NCI-H187 (cell line): ENCODE results near the gene BCAS4.
"Not testable (repeated sequence)": the region's sequence is repeated elsewhere in the genome, so short reads cannot be mapped to it uniquely, and the experiment has no call there.

Source experiments
- DNase-seq, 2 experiments: peaks; one replicate each; lab custom pipeline; 2025; lab: John Stamatoyannopoulos, UW

The BCAS4 gene

GRCh38 chr20:50799176-50799889 is 4.5 kb downstream of the BCAS4 start:
- no peak for DNase-seq

DNA sequence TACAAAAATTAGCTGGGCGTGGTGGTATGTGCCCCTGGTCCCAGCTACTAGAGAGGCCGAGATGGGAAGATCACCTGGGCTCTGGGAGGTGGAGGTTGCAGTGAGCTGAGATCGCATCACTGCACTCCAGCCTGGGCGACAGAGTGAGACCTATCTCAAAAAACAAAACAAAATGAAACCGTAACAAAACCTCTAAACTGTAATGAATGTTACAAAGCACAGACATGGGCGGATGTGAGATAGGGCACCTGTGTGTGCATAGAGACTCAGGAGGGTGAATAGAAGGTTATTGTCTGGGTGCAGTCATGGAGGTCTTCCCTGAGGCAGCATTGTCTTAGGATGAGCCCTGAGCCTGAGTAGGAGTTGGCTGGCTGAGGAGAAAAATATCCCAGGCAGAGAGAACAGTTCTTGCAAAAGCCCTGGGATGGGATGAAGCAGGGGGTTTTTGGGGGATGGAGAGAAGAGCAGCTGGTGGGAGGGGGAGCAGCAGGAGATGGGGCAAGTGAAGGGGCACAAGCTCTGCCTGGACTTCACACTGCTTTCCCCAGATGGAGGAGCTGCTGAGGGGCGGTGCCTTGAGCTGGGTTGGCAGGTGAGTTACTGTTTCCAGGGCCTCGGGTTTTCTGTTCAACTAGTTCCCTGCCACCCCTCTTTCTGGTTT is 5.2 kb downstream of the BCAS4 start:
- no peak for DNase-seq

- DNase-seq: not testable (repeated sequence)
Observed at GRCh38 chr20:50800986-50801746, 6.3 kb downstream of the BCAS4 start.

- no peak for DNase-seq
Observed at GRCh38 chr20:50801747-50802125, 6.9 kb downstream of the BCAS4 start.

GRCh38 chr20:50802289-50802688 is 7.4 kb downstream of the BCAS4 start:
- DNase-seq: no peak

DNA sequence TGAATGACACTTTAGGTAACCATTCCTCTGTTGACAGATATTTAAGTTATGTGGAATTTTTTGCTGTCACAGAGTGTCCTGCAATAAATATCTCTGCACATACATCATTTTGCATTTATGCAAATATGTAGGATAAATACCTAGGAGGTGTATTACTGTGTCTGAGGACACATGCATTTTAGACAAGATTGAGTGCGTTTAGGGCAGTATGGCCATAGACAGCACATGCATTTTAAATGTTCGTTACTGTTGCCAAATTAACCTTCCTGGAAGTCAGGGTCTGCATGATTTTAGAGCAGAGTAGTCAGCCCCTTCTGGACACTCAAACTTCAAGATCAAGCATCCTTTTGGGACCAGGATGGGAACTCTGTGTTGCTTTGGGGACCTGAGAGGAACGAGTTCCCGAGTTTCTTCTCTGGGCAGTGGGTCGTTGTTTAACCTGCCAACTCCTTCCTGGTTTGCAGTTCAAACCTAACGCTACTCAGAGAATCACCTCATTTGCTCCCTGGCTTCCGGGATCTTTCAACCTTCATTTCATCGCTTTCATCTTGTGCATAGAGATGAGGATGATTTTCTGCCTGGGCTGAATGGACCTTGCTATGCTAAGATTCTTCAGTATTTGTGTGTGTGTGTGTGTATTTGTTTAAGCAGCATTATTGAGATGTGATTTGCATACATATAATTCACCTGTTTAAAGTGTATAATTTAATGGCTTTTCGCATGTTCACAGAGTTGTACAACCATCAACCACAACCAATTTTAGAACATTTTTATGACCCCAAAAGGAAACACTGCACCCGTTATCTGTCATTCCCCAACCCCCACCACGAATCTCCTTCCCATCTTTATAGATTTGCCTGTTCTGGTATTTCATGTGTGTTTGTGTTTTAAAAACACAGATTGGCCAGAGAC is 9.8 kb downstream of the BCAS4 start:
- DNase-seq: no peak

- DNase-seq: no peak
Observed at GRCh38 chr20:50805349-50805684, 10.5 kb downstream of the BCAS4 start.

DNA sequence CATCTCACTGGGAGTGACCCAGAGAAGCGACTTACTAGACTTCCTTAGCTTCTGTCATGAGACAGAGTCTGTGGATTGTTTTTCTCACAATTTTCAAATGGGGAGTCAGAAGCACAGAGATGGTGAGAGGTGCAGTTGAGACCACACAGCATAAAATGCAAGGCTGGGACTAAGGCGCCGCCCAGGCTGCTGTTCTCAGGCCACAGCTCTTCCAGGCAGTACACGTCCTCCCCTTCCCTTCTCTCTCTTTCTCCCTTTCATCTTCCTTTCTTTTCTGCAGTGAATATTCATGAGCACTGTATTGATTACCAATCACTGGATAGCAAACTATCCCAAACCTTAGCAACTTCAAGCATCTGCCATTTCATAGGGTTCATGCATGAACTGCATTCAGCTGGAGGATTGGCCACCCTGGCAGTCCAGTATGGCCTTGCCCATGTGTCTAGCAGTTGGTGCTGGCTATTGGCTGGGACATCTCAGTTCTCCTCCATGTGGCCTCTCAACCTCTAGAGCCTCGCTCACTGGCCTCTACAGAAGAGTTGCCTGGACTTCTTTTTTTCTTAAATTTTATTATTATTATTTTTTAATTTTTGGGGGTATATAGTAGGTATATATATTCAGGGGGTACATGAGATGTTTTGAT is 11.4 kb downstream of the BCAS4 start:
- DNase-seq: no peak

DNA sequence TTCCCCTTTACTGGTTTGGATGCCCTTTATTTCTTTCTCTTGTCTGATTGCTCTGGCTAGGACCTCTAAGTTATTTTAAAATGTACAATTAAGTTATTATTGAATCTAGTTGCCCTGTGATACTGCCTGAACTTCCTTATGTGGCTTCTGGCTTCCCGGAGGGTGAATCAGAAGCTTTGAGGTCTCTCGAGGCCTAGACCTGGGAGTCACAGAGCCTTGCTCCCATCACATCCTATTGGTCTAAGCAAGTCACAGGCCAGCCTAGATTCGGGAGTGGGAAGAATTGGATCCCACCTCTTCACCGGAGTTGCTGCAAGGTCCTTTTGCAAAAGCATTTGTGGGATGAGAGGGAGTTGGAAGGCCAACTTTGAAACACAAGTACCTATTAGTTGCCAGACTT is 15.2 kb downstream of the BCAS4 start:
- DNase-seq: no peak

- DNase-seq: no peak
Observed at GRCh38 chr20:50810842-50811241, 16.0 kb downstream of the BCAS4 start.

DNA sequence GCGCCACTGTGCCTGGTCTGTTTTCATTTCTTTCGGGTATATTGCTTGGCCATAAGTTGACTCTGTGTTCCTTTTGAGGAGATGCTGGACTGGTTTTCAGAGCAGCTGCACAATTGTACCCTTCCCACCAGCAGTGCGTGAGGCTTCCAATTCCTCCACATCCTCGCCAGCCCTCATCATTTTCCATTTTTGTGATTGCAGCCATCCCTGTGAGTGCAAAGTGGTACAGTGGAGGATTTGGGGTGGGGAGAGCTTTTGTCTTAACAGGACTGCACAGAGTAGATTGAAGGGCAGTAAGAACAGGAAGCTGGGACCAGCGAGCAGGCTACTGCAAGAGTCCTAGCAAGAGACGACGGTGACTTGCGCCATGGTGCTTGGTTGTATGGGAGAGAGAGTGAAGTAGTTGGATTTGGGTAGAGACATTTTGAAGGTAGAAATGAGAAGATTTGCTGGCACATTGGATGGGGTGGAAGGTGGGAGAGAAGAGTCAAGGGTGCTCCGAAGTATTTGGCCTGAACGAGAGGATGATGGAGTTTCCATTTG is 18.3 kb downstream of the BCAS4 start:
- DNase-seq: no peak

GRCh38 chr20:50813801-50814200 is 18.9 kb downstream of the BCAS4 start:
- no peak for DNase-seq

GRCh38 chr20:50814438-50815161 is 19.7 kb downstream of the BCAS4 start:
- DNase-seq: no peak

- DNase-seq: peak in 1 of 2 experiments; percentile 15
Observed at GRCh38 chr20:50815162-50815989, 20.5 kb downstream of the BCAS4 start.

GRCh38 chr20:50817776-50818172 is 22.9 kb downstream of the BCAS4 start:
- no peak for DNase-seq

DNA sequence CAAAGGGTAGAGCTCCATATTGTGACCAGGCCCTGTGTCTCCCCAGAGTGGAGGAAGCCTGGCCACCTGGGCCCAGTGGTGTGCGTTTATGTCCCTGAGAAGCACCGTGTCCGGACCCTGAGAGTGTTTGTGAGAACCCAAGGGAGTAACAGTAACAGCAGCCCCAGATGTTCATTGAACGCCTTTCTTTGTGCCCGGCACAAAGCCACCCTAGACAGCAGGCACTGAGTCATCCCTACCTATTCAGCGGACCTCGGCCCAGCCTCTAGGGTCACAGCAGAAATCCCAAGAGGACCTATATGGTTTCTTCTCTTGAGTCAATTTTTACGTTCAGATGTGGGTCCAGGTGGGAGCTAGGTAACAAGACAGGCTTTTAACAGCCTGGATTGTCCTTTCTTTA is 24.5 kb downstream of the BCAS4 start:
- DNase-seq: no peak

DNA sequence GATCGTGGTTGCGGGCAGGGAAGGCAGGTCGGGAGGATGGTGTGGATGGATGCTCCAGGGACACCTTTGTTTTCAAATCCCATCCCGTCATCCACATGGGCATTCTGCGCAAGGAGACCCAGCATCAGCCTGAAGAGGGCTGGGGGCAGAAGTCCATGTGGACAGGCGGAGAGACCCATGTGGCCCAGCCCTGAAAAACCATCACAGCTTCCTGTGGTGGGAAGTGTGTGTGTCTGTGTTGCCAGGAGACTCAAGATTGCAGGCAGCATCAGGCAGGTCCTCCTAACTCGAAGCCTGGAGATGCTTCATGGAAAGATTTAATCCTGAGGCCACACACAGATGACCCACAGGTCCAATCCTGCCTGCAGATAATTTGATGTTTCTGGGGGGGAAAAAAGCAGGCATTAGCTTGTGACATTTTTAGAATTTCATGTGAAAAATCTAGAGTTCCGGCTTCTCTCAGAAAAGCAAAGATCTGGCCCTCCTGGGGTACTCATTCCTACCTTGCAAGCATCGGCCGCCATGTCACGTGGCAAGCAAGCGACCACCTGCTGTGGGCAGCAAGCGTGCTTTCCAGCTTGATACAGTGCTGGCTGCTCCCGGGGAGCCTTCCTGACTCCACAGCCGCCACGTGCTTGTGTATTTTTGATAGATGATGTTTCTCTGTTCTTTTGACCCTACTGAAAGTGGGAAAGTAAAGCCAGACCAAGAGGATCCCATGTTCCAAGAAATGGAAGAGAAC is 25.8 kb downstream of the BCAS4 start:
- DNase-seq: no peak

- no peak for DNase-seq
Observed at GRCh38 chr20:50821257-50821921, 26.5 kb downstream of the BCAS4 start.
